Body of pancreas (tissue), 4 donors: Measurements from ENCODE around the gene COL6A1.

ENCODE experiments used
- CTCF ChIP-seq, 7 experiments: fragments of 450-650 bp in 4 of 7; fragments of 200-600 bp in 3 of 7; sonication (generic) in 3 of 7; IDR thresholded peaks; one replicate each; pipeline ENCODE4 v1.5.1; 2016 to 2019; ENCODE audit warnings: antibody characterized with exemption in 7 of 7
- POLR2A ChIP-seq, 3 donors: fragments of 450-650 bp; IDR thresholded peaks; one replicate each; pipeline ENCODE4 v1.6.1; 2016; ENCODE audit warnings: antibody characterized with exemption in 3 of 3, mild to moderate bottlenecking in 2 of 3

GRCh38 chr21:45972716-45973474, 8.7 kb upstream of the COL6A1 start:
- no peak for TF ChIP-seq CTCF (IDR thresholded peaks at IDR 0.05)
- no peak for TF ChIP-seq POLR2A (IDR thresholded peaks at IDR 0.05)
